Measurements from ENCODE around the gene ZNF142.

DNA sequence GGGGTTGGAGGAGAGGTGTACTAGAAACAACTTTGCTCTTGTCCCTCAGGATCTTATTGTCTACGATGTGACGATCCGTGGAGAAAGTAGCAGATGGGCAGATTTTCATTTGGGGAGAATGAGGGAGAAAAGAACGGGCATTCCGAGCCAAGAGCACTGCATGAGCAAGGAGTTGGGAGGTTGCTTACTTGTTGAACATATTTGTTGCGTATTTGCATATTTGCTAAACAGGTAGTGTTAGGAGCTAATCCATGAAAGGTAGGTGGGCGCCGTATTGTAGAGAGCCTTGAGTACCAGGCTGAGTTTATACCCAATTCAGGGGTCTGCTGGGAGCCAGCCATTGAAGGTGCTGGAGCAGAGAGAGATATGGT is 550 bp upstream of the ZNF142 start:
- no peak for TF ChIP-seq POLR2A (IDR thresholded peaks at IDR 0.05)
- TF ChIP-seq, protein P1, sequence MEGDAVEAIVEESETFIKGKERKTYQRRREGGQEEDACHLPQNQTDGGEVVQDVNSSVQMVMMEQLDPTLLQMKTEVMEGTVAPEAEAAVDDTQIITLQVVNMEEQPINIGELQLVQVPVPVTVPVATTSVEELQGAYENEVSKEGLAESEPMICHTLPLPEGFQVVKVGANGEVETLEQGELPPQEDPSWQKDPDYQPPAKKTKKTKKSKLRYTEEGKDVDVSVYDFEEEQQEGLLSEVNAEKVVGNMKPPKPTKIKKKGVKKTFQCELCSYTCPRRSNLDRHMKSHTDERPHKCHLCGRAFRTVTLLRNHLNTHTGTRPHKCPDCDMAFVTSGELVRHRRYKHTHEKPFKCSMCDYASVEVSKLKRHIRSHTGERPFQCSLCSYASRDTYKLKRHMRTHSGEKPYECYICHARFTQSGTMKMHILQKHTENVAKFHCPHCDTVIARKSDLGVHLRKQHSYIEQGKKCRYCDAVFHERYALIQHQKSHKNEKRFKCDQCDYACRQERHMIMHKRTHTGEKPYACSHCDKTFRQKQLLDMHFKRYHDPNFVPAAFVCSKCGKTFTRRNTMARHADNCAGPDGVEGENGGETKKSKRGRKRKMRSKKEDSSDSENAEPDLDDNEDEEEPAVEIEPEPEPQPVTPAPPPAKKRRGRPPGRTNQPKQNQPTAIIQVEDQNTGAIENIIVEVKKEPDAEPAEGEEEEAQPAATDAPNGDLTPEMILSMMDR (IDR thresholded peaks at IDR 0.05) = no peak

All from uterus (tissue), 2 donors.